ENCODE measurements around the gene NFIC. TPM values are rescaled to one million over a fixed set of nuclear protein-coding genes. Genes with fewer than 3 reads are reported as not detected.

NFIC gene
- polyA plus RNA-seq, 1 of the 3 experiments (the other 2 are of a cell fraction): 7.2 TPM

- H3K79me2 ChIP-seq (ENCODE audit: insufficient read depth): no peaks in the 10 kb centered on the region
- POLR2A ChIA-PET: no interaction called here
- H3K4me1 ChIP-seq (ENCODE audit: control insufficient read depth in 1 of 2, insufficient read depth in 2 of 2, low read depth in 1 of 2, low read length in 1 of 2): no peaks in the 10 kb centered on the region
- H3K9ac ChIP-seq: no peak overlapping the region
- no peak overlapping the region for H2AFZ ChIP-seq (ENCODE audit: low read depth)
- H3K9me2 ChIP-seq: no peaks in the 10 kb centered on the region
- TF ChIP-seq ZBTB33 (IDR thresholded peaks at IDR 0.05; ENCODE audit: borderline replicate concordance, low read depth) (no peak), JUND (IDR thresholded peaks at IDR 0.05) (no peak), SMC3 (IDR thresholded peaks at IDR 0.05; ENCODE audit: low read depth, low read length) (no peak), GABPA (IDR thresholded peaks at IDR 0.05; ENCODE audit: low read depth) (no peak), NFIC (IDR thresholded peaks at IDR 0.05; ENCODE audit: borderline replicate concordance) (no peak), FOSL2 (IDR thresholded peaks at IDR 0.05; ENCODE audit: borderline replicate concordance, low read depth) (no peak), NRF1 (IDR thresholded peaks at IDR 0.05; ENCODE audit: low read depth, low read length) (no peak), CHD2 (IDR thresholded peaks at IDR 0.05; ENCODE audit: low read length, partially characterized antibody) (no peak), YY1 (IDR thresholded peaks at IDR 0.05; ENCODE audit: low read depth) (no peak), TCF12 (IDR thresholded peaks at IDR 0.05) (no peak), ELF1 (IDR thresholded peaks at IDR 0.05) (no peak), FOXJ3 (CRISPR knock-in tag; IDR thresholded peaks at IDR 0.05) (no peak), TEAD4 (IDR thresholded peaks at IDR 0.05; ENCODE audit: borderline replicate concordance, insufficient read depth) (no peak), SIN3A (IDR thresholded peaks at IDR 0.05; ENCODE audit: borderline replicate concordance, low read depth, low read length) (no peak), CTCF (IDR thresholded peaks at IDR 0.05) (no peak), MAX (IDR thresholded peaks at IDR 0.05; ENCODE audit: low read depth) (no peak), FOXM1 (IDR thresholded peaks at IDR 0.05; ENCODE audit: low read depth) (no peak)
- TF ChIP-seq, protein P1, sequence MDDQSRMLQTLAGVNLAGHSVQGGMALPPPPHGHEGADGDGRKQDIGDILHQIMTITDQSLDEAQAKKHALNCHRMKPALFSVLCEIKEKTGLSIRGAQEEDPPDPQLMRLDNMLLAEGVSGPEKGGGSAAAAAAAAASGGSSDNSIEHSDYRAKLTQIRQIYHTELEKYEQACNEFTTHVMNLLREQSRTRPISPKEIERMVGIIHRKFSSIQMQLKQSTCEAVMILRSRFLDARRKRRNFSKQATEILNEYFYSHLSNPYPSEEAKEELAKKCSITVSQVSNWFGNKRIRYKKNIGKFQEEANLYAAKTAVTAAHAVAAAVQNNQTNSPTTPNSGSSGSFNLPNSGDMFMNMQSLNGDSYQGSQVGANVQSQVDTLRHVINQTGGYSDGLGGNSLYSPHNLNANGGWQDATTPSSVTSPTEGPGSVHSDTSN (IDR thresholded peaks at IDR 0.05): no peak
- TF ChIP-seq, protein P2, sequence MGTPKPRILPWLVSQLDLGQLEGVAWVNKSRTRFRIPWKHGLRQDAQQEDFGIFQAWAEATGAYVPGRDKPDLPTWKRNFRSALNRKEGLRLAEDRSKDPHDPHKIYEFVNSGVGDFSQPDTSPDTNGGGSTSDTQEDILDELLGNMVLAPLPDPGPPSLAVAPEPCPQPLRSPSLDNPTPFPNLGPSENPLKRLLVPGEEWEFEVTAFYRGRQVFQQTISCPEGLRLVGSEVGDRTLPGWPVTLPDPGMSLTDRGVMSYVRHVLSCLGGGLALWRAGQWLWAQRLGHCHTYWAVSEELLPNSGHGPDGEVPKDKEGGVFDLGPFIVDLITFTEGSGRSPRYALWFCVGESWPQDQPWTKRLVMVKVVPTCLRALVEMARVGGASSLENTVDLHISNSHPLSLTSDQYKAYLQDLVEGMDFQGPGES (IDR thresholded peaks at IDR 0.05; ENCODE audit: low read depth, low read length): no peak
- CTCF ChIA-PET: interaction anchor here (0.7 to 1.6 kb wide), 6 partner anchors 16 to 161 kb away, joined by 3 to 9 read pairs (median 4); partner anchors contain the start of gene SMIM44
- H3K4me2 ChIP-seq: no peak overlapping the region
- H3K9me3 ChIP-seq: no peaks in the 10 kb centered on the region
- peaks cover 4% of the 10 kb centered on the region for H3F3A ChIP-seq (replicated peaks; ENCODE audit: insufficient read depth)
- H3K27me3 ChIP-seq (ENCODE audit: insufficient read depth): peaks cover 15% of the 10 kb centered on the region; the same call in 1 of the 2 replicates
- H4K20me1 ChIP-seq (ENCODE audit: insufficient read depth): no peaks in the 10 kb centered on the region
- H3K4me3 ChIP-seq (ENCODE audit: low read depth in 2 of 2, low read length in 1 of 2): no peak overlapping the region
- no peak for DNase-seq
- H3K27ac ChIP-seq (ENCODE audit: low read depth in 2 of 2, low read length in 1 of 2): no peak overlapping the region
- no peaks in the 10 kb centered on the region for H3K36me3 ChIP-seq (replicated peaks in 1 of 2; ENCODE audit: control insufficient read depth in 1 of 2, insufficient read depth in 2 of 2, low read length in 1 of 2)
- 8% methylated on average over 2 of the region's 2 CpGs for WGBS (ENCODE audit: low lambda C conversion rate)
Measured at GRCh38 chr19:3323658-3324057, 42.7 kb upstream of the NFIC start.

All from SK-N-SH (cell line).